ENCODE results near the gene DPEP2.

Gene DPEP2

DNA sequence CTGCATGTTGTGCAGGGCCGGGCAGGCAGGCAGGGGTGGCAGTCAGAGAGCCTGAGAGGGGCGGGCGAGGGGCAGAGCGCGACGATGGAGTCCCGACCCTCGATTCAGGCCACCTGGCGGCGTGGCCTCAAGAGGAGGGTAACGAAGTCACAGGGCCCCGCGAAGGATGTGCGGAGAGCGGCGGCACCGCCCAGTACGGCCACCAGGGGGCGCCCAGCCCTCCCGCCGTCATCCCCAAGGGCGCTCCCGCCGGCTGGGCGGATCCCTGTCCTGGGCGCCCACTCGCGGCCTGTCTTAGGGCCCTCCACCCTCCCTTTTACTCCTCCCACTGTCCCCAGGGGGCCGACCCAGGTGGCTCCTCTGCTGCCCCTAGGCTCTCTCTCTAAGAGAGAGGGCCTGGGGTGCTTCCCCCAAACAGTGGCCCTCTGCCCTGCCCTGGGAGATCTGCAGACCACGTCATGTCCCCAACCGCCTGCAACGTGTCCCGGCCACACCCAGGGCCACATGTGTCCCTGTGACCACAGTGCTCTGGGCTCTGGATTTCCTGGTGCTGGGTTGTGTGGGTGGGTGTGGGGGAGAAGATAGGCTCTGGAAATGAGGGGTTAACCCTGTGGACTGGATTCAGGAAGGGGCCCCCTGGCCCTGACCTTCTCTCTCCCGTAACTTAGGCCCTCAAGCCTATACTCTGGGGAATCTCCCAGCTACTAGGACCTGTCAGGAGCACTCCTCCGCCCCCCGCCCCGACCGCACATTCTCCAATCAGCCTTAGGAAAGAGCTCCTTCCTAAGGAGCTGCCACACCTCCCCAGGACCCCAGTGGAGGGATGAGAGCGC, 5.9 kb downstream of the DPEP2 start:
- no peak overlapping the region for H3K4me3 ChIP-seq (IDR thresholded peaks at IDR 0.05; ENCODE audit: insufficient read depth, low read depth, low read length)
- H3K27ac ChIP-seq: peak overlapping the region; percentile 10; the same call in 1 of the 2 replicates
- TF ChIP-seq, protein P1, sequence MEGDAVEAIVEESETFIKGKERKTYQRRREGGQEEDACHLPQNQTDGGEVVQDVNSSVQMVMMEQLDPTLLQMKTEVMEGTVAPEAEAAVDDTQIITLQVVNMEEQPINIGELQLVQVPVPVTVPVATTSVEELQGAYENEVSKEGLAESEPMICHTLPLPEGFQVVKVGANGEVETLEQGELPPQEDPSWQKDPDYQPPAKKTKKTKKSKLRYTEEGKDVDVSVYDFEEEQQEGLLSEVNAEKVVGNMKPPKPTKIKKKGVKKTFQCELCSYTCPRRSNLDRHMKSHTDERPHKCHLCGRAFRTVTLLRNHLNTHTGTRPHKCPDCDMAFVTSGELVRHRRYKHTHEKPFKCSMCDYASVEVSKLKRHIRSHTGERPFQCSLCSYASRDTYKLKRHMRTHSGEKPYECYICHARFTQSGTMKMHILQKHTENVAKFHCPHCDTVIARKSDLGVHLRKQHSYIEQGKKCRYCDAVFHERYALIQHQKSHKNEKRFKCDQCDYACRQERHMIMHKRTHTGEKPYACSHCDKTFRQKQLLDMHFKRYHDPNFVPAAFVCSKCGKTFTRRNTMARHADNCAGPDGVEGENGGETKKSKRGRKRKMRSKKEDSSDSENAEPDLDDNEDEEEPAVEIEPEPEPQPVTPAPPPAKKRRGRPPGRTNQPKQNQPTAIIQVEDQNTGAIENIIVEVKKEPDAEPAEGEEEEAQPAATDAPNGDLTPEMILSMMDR (conservative IDR thresholded peaks at IDR 0.05; ENCODE audit: low read depth, low read length): peak; percentile 82
- no peaks in the 10 kb centered on the region for H3K27me3 ChIP-seq (ENCODE audit: insufficient read depth, low read depth)
- no peaks in the 10 kb centered on the region for H3K36me3 ChIP-seq (ENCODE audit: insufficient read depth)
- peaks cover 14% of the 10 kb centered on the region for H3K4me1 ChIP-seq (ENCODE audit: low read depth, poor library complexity, severe bottlenecking)
- H2AFZ ChIP-seq (ENCODE audit: low read depth): peak overlapping the region; percentile 99
- H3K4me2 ChIP-seq: peak overlapping the region; percentile 92
- no peaks in the 10 kb centered on the region for H3K79me2 ChIP-seq (ENCODE audit: insufficient read depth, low read depth)
- H4K20me1 ChIP-seq (ENCODE audit: insufficient read depth): no peaks in the 10 kb centered on the region
- H3K9ac ChIP-seq: peak overlapping the region; percentile 49; the same call in 1 of the 2 replicates

DNA sequence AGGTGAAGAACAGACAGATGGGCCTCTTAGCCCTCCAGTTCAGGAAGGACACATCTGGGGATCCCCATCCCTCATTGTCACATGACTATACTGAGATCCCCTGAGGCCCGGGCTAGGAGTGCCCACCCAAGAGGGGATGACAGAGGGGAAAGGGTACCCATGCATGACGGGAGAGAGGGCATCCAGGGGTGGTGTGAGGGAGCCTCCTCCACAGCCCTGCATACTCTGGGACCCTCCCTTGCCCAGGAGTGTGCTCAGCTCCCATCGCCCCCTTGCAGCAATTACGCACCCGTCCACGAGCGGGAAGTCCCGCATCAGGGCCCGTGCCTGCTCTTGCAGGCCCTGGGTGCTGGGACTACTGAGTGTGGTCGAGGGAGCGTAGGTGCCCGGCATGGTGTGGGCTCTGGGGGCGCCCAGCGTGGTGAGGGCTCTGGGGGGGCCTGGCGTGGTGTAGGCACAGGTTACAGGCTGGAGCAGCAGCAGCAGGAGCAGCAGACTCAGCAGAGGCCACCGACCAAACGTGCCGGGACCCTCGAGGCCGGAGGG, 6.5 kb downstream of the DPEP2 start:
- Histone ChIP-seq H3K27ac (no peak overlapping the region), H3K4me3 (IDR thresholded peaks at IDR 0.05; ENCODE audit: insufficient read depth, low read depth, low read length) (no peak overlapping the region), H3K9ac (no peak overlapping the region), H3K27me3 (ENCODE audit: insufficient read depth, low read depth) (no peaks in the 10 kb centered on the region), H3K36me3 (ENCODE audit: insufficient read depth) (no peaks in the 10 kb centered on the region), H3K4me2 (peak overlapping the region; percentile 92), H4K20me1 (ENCODE audit: insufficient read depth) (no peaks in the 10 kb centered on the region), H3K79me2 (ENCODE audit: insufficient read depth, low read depth) (no peaks in the 10 kb centered on the region), H2AFZ (ENCODE audit: low read depth) (peak overlapping the region; percentile 99), H3K4me1 (ENCODE audit: low read depth, poor library complexity, severe bottlenecking) (peaks cover 14% of the 10 kb centered on the region)
- TF ChIP-seq, protein P1 (conservative IDR thresholded peaks at IDR 0.05; ENCODE audit: low read depth, low read length): no peak

DNA sequence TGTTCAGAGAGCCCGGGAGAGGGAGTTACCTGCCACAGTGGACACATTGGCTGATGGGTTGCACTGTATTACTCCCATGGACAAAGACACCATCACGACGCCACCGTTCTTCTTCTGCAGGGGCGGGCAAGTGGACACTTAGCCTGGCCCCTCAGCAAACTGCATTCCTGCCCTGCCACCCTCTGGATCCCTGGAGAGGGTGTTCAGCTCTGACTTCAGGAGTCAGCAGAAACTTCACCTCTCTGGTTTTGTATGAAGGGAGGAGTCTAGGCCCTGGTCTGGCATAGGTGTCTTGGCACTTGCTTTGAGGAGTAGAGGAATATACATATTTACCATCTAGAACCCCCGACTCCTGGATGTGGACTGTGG, 9.3 kb downstream of the DPEP2 start:
- Histone ChIP-seq H3K4me3 (IDR thresholded peaks at IDR 0.05; ENCODE audit: insufficient read depth, low read depth, low read length) (no peak overlapping the region), H2AFZ (ENCODE audit: low read depth) (no peak overlapping the region), H3K4me1 (ENCODE audit: low read depth, poor library complexity, severe bottlenecking) (peaks cover 23% of the 10 kb centered on the region), H3K27me3 (ENCODE audit: insufficient read depth, low read depth) (no peaks in the 10 kb centered on the region), H3K9ac (no peak overlapping the region), H4K20me1 (ENCODE audit: insufficient read depth) (no peaks in the 10 kb centered on the region), H3K4me2 (no peak overlapping the region), H3K27ac (no peak overlapping the region), H3K36me3 (ENCODE audit: insufficient read depth) (no peaks in the 10 kb centered on the region), H3K79me2 (ENCODE audit: insufficient read depth, low read depth) (no peaks in the 10 kb centered on the region)
- TF ChIP-seq, protein P1 (conservative IDR thresholded peaks at IDR 0.05; ENCODE audit: low read depth, low read length): no peak

DNA sequence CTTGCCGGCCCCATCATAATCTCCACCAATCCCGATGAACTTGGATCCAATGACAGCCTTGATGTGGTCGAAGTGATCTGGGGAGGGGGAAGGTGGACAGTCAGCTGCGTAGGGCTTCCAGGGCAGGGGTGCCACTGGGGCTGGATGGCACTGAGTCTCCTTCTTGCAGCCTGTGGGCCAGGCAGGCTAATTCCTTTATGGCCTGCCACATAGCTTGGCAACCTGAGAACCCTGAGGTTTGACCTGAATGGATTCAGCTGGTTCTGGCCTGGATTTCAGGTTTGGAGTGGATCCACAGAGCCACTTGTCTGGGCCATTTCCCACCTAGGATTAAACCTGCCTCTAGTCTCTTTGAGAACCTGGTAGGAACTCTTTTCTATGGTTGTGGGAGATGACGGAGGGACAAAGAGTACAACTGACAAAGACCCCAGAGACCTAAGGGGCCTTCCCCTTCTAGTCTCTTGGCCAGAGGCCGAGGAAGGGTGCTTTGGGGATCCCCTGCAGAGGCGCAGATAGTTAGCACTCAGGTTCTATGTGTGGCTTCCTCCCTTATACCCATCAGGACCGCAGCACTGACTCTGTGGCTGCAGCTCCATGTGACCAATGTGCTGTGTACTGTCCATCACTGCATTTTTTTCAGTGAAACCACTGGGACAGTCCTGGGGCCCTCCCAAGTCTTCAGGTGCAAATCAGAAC, 9.8 kb downstream of the DPEP2 start:
- Histone ChIP-seq H3K4me1 (ENCODE audit: low read depth, poor library complexity, severe bottlenecking) (peaks cover 28% of the 10 kb centered on the region), H3K79me2 (ENCODE audit: insufficient read depth, low read depth) (no peaks in the 10 kb centered on the region), H4K20me1 (ENCODE audit: insufficient read depth) (no peaks in the 10 kb centered on the region), H3K27me3 (ENCODE audit: insufficient read depth, low read depth) (no peaks in the 10 kb centered on the region), H3K4me2 (no peak overlapping the region), H3K9ac (no peak overlapping the region), H3K36me3 (ENCODE audit: insufficient read depth) (no peaks in the 10 kb centered on the region), H3K4me3 (IDR thresholded peaks at IDR 0.05; ENCODE audit: insufficient read depth, low read depth, low read length) (no peak overlapping the region), H3K27ac (no peak overlapping the region), H2AFZ (ENCODE audit: low read depth) (no peak overlapping the region)
- TF ChIP-seq, protein P1 (conservative IDR thresholded peaks at IDR 0.05; ENCODE audit: low read depth, low read length): no peak
